ENCODE measurements around the gene PIGZ. TPM values are rescaled to one million over a fixed set of nuclear protein-coding genes. Genes with fewer than 3 reads are reported as not detected.

The PIGZ gene
- total and polyA plus RNA-seq, 4 donors: 1.4 to 5.5 (median 2.2) TPM

- Histone ChIP-seq H3K9ac (ENCODE audit: insufficient read depth in 1 of 2, low read length in 2 of 2) (no peak overlapping the region), H3K9me3 (ENCODE audit: control insufficient read depth in 4 of 4, insufficient read depth in 3 of 4, low read length in 3 of 4) (peaks cover 0 to 3% (median 0%) of the 10 kb centered on the region in 4 donors), H3K4me3 (no peak overlapping the region), H3K4me1 (ENCODE audit: control insufficient read depth in 5 of 5, insufficient read depth in 5 of 5, low read length in 5 of 5) (no peaks in the 10 kb centered on the region), H3K27ac (ENCODE audit: low read depth in 1 of 2, low read length in 1 of 2) (no peak overlapping the region), H3K27me3 (ENCODE audit: control insufficient read depth in 3 of 3, insufficient read depth in 3 of 3, low read length in 2 of 3) (no peaks in the 10 kb centered on the region), H3K36me3 (ENCODE audit: control insufficient read depth in 4 of 4, insufficient read depth in 4 of 4, low read length in 4 of 4) (peaks cover under 1 to 10% (median 6%) of the 10 kb centered on the region in 4 donors)
- TF ChIP-seq CTCF (IDR thresholded peaks at IDR 0.05; ENCODE audit: control extremely low read depth, extremely low read depth): no peak
- 47 to 54% methylated on average over 2 of the region's 2 CpGs for WGBS, 2 donors
- ATAC-seq (ENCODE audit: insufficient read depth, low FRiP score) (no peak), DNase-seq (no peak)
These were observed 47.9 kb downstream of the PIGZ start for GRCh38 chr3:196920733-196921132.

GRCh38 chr3:196918968-196919367, 49.7 kb downstream of the PIGZ start:
- Histone ChIP-seq H3K4me3 (no peak overlapping the region), H3K36me3 (ENCODE audit: control insufficient read depth in 4 of 4, insufficient read depth in 4 of 4, low read length in 4 of 4) (peaks cover 10 to 22% (median 14%) of the 10 kb centered on the region in 4 donors), H3K9me3 (ENCODE audit: control insufficient read depth in 4 of 4, insufficient read depth in 3 of 4, low read length in 3 of 4) (peaks cover 0 to 3% (median 0%) of the 10 kb centered on the region in 4 donors), H3K9ac (ENCODE audit: insufficient read depth in 1 of 2, low read length in 2 of 2) (no peak overlapping the region), H3K27ac (ENCODE audit: low read depth in 1 of 2, low read length in 1 of 2) (no peak overlapping the region), H3K27me3 (ENCODE audit: control insufficient read depth in 3 of 3, insufficient read depth in 3 of 3, low read length in 2 of 3) (no peaks in the 10 kb centered on the region), H3K4me1 (ENCODE audit: control insufficient read depth in 5 of 5, insufficient read depth in 5 of 5, low read length in 5 of 5) (no peaks in the 10 kb centered on the region)
- TF ChIP-seq CTCF (IDR thresholded peaks at IDR 0.05; ENCODE audit: control extremely low read depth, extremely low read depth): no peak
- DNase-seq (no peak), ATAC-seq (ENCODE audit: insufficient read depth, low FRiP score) (no peak)
- 88 to 90% methylated on average over 2 of the region's 2 CpGs for WGBS, 2 donors

- no peak for TF ChIP-seq CTCF (IDR thresholded peaks at IDR 0.05; ENCODE audit: control extremely low read depth, extremely low read depth)
- 97 to 99% methylated on average over 3 of the region's 3 CpGs for WGBS, 2 donors
- H3K4me1 ChIP-seq (ENCODE audit: control insufficient read depth in 5 of 5, insufficient read depth in 5 of 5, low read length in 5 of 5): no peaks in the 10 kb centered on the region
- ATAC-seq (ENCODE audit: insufficient read depth, low FRiP score) (no peak), DNase-seq (no peak)
- H3K36me3 ChIP-seq (ENCODE audit: control insufficient read depth in 4 of 4, insufficient read depth in 4 of 4, low read length in 4 of 4): peaks cover 8 to 22% (median 12%) of the 10 kb centered on the region in 4 donors
- no peak overlapping the region for H3K4me3 ChIP-seq
- no peak overlapping the region for H3K9ac ChIP-seq (ENCODE audit: insufficient read depth in 1 of 2, low read length in 2 of 2)
- H3K27ac ChIP-seq (ENCODE audit: low read depth in 1 of 2, low read length in 1 of 2): no peak overlapping the region
- no peaks in the 10 kb centered on the region for H3K27me3 ChIP-seq (ENCODE audit: control insufficient read depth in 3 of 3, insufficient read depth in 3 of 3, low read length in 2 of 3)
- peaks cover 0 to 3% (median 0%) of the 10 kb centered on the region in 4 donors for H3K9me3 ChIP-seq (ENCODE audit: control insufficient read depth in 4 of 4, insufficient read depth in 3 of 4, low read length in 3 of 4)
These were observed 51.6 kb downstream of the PIGZ start for GRCh38 chr3:196916995-196917394.

GRCh38 chr3:196916221-196916620, 52.4 kb downstream of the PIGZ start:
- no peak overlapping the region for H3K4me3 ChIP-seq
- H3K9ac ChIP-seq (ENCODE audit: insufficient read depth in 1 of 2, low read length in 2 of 2): no peak overlapping the region
- TF ChIP-seq CTCF (IDR thresholded peaks at IDR 0.05; ENCODE audit: control extremely low read depth, extremely low read depth): no peak
- H3K27me3 ChIP-seq (ENCODE audit: control insufficient read depth in 3 of 3, insufficient read depth in 3 of 3, low read length in 2 of 3): no peaks in the 10 kb centered on the region
- DNase-seq: no peak
- no peaks in the 10 kb centered on the region for H3K4me1 ChIP-seq (ENCODE audit: control insufficient read depth in 5 of 5, insufficient read depth in 5 of 5, low read length in 5 of 5)
- H3K36me3 ChIP-seq (ENCODE audit: control insufficient read depth in 4 of 4, insufficient read depth in 4 of 4, low read length in 4 of 4): peaks cover 8 to 22% (median 12%) of the 10 kb centered on the region in 4 donors
- no peak overlapping the region for H3K27ac ChIP-seq (ENCODE audit: low read depth in 1 of 2, low read length in 1 of 2)
- peaks cover 0 to 3% (median 0%) of the 10 kb centered on the region in 4 donors for H3K9me3 ChIP-seq (ENCODE audit: control insufficient read depth in 4 of 4, insufficient read depth in 3 of 4, low read length in 3 of 4)
- no peak for ATAC-seq (ENCODE audit: insufficient read depth, low FRiP score)
- 96 to 97% methylated on average over 1 of the region's 1 CpG for WGBS, 2 donors

Data from lung (tissue), 12 donors.